GM21576 (cell line): Measurements from ENCODE around the gene CATSPER4.

ENCODE experiments used
- ATAC-seq: cut with Tn5 transposase; IDR thresholded peaks from one replicate; pipeline ENCODE4 v1.9.1; 2021; ENCODE audit warnings: mild to moderate bottlenecking, moderate library complexity; ENCODE audit not compliant: unreplicated experiment

Gene CATSPER4

GRCh38 chr1:26190373-26190987 lies at the start of gene CATSPER4:
TSS of gene CATSPER4 (plus strand) at chr1:26190602. CDS start at chr1:26190628, 26 bp downstream.
- no peak for ATAC-seq

GRCh38 chr1:26142159-26142558 lies 48.2 kb upstream of the CATSPER4 start:
- no peak for ATAC-seq

- ATAC-seq: no peak
These were observed 45.1 kb upstream of the CATSPER4 start for GRCh38 chr1:26145041-26145959.

GRCh38 chr1:26145960-26146294 lies 44.5 kb upstream of the CATSPER4 start:
- no peak for ATAC-seq

GRCh38 chr1:26148887-26149286 lies 41.5 kb upstream of the CATSPER4 start:
- no peak for ATAC-seq

- ATAC-seq: no peak
These were observed 36.4 kb upstream of the CATSPER4 start for GRCh38 chr1:26153966-26154532.

- ATAC-seq: no peak
These were observed 35.7 kb upstream of the CATSPER4 start for GRCh38 chr1:26154750-26155149.

- ATAC-seq: no peak
These were observed 34.8 kb upstream of the CATSPER4 start for GRCh38 chr1:26155370-26156284.

- ATAC-seq: no peak
These were observed 33.9 kb upstream of the CATSPER4 start for GRCh38 chr1:26156285-26157038.

- ATAC-seq: no peak
These were observed 32.0 kb upstream of the CATSPER4 start for GRCh38 chr1:26158271-26158907.

- ATAC-seq: no peak
These were observed 31.3 kb upstream of the CATSPER4 start, which contains the start of gene FAM110D for GRCh38 chr1:26158908-26159742. TSS of gene FAM110D (plus strand) at chr1:26159079. CDS start at chr1:26161292, 2,213 bp downstream.

GRCh38 chr1:26159743-26160039 lies 30.7 kb upstream of the CATSPER4 start:
- ATAC-seq: no peak

GRCh38 chr1:26160527-26161414 lies 29.6 kb upstream of the CATSPER4 start:
- ATAC-seq: no peak

- no peak for ATAC-seq
These were observed 28.8 kb upstream of the CATSPER4 start for GRCh38 chr1:26161415-26162219.

GRCh38 chr1:26162220-26162709 lies 28.1 kb upstream of the CATSPER4 start:
- ATAC-seq: no peak

- ATAC-seq: no peak
These were observed 26.7 kb upstream of the CATSPER4 start for GRCh38 chr1:26163684-26164035.
